Measurements from ENCODE around the gene DPH3.

DPH3 gene

GRCh38 chr3:16294844-16295243, 30.1 kb upstream of the DPH3 start:
- in situ Hi-C loops (cut with MboI; ENCODE audit: low sequenced_read_pairs), result no loop called here

- in situ Hi-C loops (cut with MboI; ENCODE audit: low sequenced_read_pairs), result no loop called here
Measured at GRCh38 chr3:16290827-16291196, 26.1 kb upstream of the DPH3 start.

GRCh38 chr3:16290007-16290826, 25.5 kb upstream of the DPH3 start:
- in situ Hi-C loops (cut with MboI; ENCODE audit: low sequenced_read_pairs), result no loop called here

- in situ Hi-C loops (cut with MboI; ENCODE audit: low sequenced_read_pairs), result no loop called here
Measured at GRCh38 chr3:16289144-16289889, 24.6 kb upstream of the DPH3 start.

- in situ Hi-C loops (cut with MboI; ENCODE audit: low sequenced_read_pairs), result no loop called here
Measured at GRCh38 chr3:16288664-16289063, 23.9 kb upstream of the DPH3 start.

GRCh38 chr3:16286751-16287543, 22.2 kb upstream of the DPH3 start:
- in situ Hi-C loops (cut with MboI; ENCODE audit: low sequenced_read_pairs), result no loop called here

- in situ Hi-C loops (cut with MboI; ENCODE audit: low sequenced_read_pairs), result no loop called here
Measured at GRCh38 chr3:16286161-16286560, 21.4 kb upstream of the DPH3 start.

- in situ Hi-C loops (cut with MboI; ENCODE audit: low sequenced_read_pairs), result no loop called here
Measured at GRCh38 chr3:16284633-16285032, 19.9 kb upstream of the DPH3 start.

- in situ Hi-C loops (cut with MboI; ENCODE audit: low sequenced_read_pairs), result no loop called here
Measured at GRCh38 chr3:16280671-16281070, 15.9 kb upstream of the DPH3 start.

GRCh38 chr3:16279010-16279801, 14.5 kb upstream of the DPH3 start:
- in situ Hi-C loops (cut with MboI; ENCODE audit: low sequenced_read_pairs), result loop anchor here (10.0 kb wide), 1 partner anchor 276 kb away; no protein-coding TSS in a partner anchor

- in situ Hi-C loops (cut with MboI; ENCODE audit: low sequenced_read_pairs), result loop anchor here (10.0 kb wide), 1 partner anchor 277 kb away; no protein-coding TSS in a partner anchor
Measured at GRCh38 chr3:16277471-16277870, 12.7 kb upstream of the DPH3 start.

- in situ Hi-C loops (cut with MboI; ENCODE audit: low sequenced_read_pairs), result loop anchor here (10.0 kb wide), 1 partner anchor 281 kb away; no protein-coding TSS in a partner anchor
Measured at GRCh38 chr3:16273867-16274266, 9.1 kb upstream of the DPH3 start.

- in situ Hi-C loops (cut with MboI; ENCODE audit: low sequenced_read_pairs), result loop anchor here (10.0 kb wide), 1 partner anchor 282 kb away; no protein-coding TSS in a partner anchor
Measured at GRCh38 chr3:16272588-16272987, 7.8 kb upstream of the DPH3 start.

- in situ Hi-C loops (cut with MboI; ENCODE audit: low sequenced_read_pairs), result loop anchor here (10.0 kb wide), 1 partner anchor 284 kb away; no protein-coding TSS in a partner anchor
Measured at GRCh38 chr3:16270855-16271254, 6.1 kb upstream of the DPH3 start.

GRCh38 chr3:16266714-16267113, 2.0 kb upstream of the DPH3 start:
- in situ Hi-C loops (cut with MboI; ENCODE audit: low sequenced_read_pairs), result no loop called here

- in situ Hi-C loops (cut with MboI; ENCODE audit: low sequenced_read_pairs), result no loop called here
Measured at GRCh38 chr3:16265455-16265786, 678 bp upstream of the DPH3 start.

GRCh38 chr3:16264174-16264707, 502 bp downstream of the DPH3 start:
- in situ Hi-C loops (cut with MboI; ENCODE audit: low sequenced_read_pairs), result no loop called here

GRCh38 chr3:16262174-16262573, 2.6 kb downstream of the DPH3 start:
- in situ Hi-C loops (cut with MboI; ENCODE audit: low sequenced_read_pairs), result no loop called here

- in situ Hi-C loops (cut with MboI; ENCODE audit: low sequenced_read_pairs), result no loop called here
Measured at GRCh38 chr3:16260046-16260445, 4.7 kb downstream of the DPH3 start.

GRCh38 chr3:16258866-16259265, 5.9 kb downstream of the DPH3 start:
- in situ Hi-C loops (cut with MboI; ENCODE audit: low sequenced_read_pairs), result no loop called here

Measured in HL-60/S4 treated with phorbol 12-myristate 13-acetate at 8.2 ng/mL for 4 days and 3 days (cell line).